Endothelial cell of hepatic sinusoid (primary cell): ENCODE data around the gene ALS2.
"Not testable (repeated sequence)": the region's sequence is repeated elsewhere in the genome, so short reads cannot be mapped to it uniquely, and the experiment has no call there.

Experiments
- in situ Hi-C: cut with HindIII; loops from 2 replicates; pipeline ENCODE4 v1.10.0; 2017; ENCODE audit warnings: low sequenced_read_pairs

The ALS2 gene

DNA sequence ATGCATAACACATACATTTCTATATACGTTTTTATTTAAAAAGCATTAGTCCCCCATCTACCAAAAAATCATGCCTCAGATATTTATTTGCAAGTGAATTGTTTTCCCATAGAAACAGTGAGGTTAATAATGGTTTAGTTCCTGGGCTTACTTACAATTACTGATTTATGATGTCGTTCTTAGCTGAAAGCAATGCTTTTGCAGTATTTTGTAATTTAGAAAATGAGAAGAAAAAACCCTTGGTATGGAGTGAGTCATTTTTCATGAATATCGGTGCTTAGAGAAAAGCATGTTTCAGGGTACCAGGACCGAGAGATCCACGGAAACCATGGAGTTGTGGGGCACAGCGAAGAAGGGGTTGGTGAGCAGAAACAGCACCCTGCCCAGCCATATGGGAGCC, 13.6 kb upstream of the ALS2 start:
- in situ Hi-C loops = no loop called here

DNA sequence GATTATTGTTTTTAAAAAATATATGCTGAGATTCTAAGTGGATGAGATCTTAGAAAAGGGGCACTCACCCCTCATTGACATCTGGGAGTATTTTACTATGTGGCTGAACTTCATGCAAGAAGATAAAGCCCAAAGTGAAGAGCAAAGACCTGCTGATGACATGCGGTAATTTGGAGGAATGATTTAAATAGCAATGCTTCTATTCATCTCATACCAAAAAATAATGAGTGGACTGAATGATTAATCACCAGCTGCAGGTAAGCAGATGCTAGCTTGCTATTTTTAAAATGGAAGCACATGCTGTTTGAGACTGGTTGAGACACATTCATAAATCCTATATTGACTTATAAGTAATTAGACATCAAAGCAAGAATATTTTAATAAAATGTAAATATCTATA, 12.9 kb upstream of the ALS2 start:
- in situ Hi-C loops = no loop called here

DNA sequence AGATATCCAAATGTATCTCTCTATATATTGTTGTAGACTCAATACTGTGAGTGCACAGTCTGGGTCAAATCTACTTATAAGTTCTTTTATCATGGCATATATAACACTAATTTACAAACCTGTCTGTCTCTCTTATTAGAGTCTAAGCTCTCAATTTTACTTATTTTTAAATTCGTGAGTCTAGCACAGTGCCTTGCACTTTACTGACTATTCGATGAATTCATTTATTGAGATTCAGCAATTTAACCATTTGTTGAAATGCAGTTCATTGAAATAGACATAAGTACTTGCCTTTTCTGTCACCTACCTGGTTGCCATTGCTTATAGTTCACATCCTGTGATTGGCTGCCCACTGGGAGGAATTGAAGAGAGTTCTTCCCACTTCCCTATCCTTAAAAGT, 10.3 kb upstream of the ALS2 start:
- in situ Hi-C loops = no loop called here

DNA sequence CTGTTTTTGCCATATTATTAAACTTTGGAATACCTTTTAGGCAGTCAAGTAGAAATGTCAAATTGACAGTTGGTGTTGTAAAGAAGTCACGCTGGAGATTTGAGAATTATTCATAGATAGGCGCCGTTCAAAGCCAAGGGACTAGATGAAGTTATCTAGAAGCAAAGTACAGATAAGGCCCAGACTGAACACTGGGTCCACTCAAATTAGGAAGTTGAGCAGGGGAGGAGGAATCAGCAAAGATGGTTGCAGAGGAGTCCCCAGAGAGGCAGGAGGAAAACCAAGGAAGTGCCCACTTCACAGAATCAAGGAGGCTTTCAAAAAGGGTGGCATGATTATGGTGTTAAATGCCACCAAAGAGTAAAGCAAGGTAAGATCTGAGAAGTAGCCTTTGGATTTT, 9.6 kb upstream of the ALS2 start:
- in situ Hi-C loops = no loop called here

DNA sequence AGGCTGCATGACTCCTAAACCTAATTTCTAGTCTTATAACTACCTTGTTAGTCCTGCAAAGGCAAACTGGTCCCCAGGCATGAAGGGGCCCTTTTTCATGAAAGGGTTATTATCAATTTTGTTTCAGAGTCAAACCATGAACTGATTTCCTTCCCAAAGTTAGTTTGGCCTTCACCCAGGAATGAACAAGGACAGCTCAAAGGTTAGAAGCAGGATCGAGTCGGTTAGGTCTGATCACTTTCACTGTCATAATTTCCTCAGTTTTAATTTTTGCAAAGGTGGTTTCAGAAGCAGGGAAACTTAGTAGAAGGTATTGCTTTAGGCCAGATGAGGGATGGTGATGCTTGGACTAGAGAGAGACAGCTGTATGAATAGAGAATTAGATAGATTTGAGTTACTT, 8.7 kb upstream of the ALS2 start:
- in situ Hi-C loops = no loop called here

DNA sequence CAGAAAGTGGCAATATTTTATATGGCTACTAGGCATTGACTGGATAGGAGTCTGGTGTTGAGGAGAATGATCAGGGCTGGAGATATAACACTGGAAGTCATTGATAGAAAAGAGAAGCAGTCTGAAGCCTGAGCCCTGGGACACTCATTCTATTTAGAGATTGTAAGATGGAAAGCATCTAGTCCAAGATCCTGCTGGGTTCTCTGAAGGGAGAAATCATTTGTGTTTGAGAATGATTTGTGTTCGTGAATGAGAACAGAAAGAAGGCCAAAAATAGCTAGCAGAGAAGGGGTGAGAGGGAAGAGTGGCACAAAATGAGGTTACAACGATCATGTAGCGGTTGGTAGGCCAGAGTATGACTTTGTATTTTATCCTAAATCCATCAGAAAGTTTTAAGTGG, 7.6 kb upstream of the ALS2 start:
- in situ Hi-C loops = no loop called here

DNA sequence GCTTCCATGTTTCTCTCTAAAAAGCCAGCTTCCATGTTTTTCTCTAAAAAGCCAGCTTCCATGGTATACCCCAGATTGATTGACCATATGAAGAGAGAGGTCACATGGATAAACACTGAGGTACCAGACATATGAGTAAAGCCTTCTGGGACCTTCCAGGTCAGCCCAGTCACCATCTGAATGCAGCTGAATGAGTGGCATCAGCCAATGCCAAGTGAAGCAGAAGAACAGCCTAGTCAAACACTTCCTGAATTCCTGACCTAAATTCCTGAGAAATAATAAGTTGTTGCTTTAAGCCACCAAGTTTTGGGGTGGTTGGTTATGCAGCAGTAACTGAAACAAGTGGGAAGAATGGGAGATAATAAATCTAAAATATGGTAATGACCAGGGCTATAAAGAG, 5.7 kb upstream of the ALS2 start:
- in situ Hi-C loops = no loop called here

DNA sequence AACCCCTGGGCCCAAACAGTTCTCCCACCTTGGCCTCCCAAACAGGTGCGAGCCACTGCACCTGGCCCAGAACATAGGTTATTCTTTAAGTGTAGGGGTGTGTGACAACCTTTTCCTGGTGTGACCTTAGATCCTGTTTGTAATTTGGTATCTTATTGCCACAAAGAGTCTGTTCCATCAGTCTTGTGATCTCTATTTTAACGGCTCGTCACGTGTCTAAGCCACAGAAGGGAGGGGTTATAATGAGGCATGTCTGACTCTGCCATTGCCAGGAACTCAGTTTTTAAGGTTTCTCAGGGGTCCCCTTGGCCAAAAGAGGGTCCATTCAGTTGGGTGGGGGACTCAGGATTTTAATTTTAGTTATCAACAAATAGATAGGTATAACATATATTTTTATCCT, 4.4 kb upstream of the ALS2 start:
- in situ Hi-C loops = no loop called here

DNA sequence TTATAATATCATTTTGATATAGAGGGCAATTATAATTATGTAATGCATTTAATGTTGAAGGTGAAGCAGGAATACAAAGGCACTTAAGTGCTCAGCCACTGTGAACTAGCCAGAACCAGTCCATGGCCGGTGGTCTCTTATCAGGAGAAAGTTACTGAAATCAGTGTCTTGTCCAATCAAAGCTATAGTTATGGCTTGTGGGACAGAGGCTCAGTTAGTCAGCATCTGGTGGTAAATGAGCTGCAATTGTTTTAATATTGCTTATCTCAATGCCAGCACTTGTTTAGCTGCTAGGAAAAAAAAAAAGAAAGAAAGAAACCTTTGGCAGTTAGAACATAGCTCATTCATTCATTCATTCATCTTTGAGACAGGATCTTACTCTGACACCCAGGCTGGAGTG, 3.8 kb upstream of the ALS2 start:
- in situ Hi-C loops = no loop called here

DNA sequence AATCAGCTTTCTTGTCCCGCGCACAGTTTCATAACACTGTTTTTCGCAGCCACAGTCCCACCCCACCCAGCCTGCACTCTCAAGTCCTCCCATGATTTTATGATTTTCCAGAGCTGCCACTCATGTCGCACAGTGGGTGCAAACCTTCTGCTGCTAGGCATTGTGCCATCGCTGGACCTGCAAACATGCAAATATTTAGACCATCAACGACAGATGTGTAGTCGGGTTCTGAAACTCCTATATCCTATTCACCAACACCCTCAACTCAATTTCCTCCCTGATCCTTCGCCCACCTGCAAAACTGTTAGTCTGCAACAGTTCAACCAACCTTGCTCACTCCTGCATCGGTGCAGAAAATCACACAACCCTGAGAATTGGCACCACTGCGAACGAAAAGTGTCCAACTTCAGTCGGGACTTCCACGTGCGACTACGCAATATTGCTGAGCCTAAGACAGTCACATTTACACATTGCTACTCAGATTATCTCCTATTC, 871 bp upstream of the ALS2 start:
- in situ Hi-C loops = no loop called here

DNA sequence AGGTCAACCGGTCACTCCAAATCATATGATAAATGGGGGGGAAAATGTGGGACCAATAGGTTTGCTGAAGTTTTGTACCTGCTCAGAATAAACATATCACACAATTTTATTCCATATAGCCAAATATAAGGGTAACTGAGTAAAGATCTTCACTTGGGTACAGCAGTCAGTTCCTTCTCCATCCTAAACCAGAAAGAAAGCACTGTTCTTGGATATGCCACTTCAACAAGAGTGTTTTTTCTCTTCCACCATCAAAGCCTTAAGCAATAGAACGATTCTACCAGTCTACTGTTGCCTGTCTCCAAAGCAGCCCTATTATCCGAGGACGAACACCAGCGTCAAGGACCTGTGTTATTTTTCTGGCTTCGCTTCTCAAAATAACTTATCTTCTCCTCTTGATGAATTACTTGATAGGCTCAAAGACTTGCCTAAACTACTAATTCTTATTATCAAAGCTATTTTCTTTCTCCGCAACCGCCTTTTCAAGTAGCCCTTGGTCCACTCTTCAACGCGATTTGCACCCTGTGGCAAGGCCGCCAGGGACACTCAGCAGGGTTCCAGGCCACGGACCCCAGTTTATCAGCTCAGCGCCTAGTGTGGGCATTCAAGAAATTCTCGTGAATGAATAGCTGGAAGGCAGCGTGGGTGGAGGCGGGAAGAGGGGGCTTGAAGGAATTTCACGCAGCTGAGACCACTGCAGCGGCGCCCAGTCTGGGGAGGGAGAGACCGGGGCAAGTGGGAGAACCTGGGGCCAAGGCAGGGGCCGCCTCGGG, 646 bp downstream of the ALS2 start:
- in situ Hi-C loops = no loop called here

DNA sequence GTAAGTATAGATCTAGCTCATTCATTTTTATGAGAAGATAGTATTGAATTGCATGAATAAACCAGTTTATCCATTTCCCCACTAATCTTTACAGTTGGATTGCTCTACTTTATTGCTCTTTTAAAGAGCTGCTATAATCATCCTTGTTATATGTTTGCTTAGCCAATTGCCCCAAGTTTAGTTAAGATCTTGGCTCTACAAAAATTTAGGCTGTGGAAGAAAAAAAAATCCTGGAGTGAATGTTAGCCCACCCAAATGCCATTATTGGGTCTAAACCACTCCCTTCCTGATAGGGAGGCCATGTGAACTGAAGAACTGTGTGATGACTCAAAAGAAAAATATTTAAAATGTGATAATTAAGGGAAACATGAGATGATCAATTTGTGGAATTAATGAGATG, 2.9 kb downstream of the ALS2 start:
- in situ Hi-C loops = no loop called here

DNA sequence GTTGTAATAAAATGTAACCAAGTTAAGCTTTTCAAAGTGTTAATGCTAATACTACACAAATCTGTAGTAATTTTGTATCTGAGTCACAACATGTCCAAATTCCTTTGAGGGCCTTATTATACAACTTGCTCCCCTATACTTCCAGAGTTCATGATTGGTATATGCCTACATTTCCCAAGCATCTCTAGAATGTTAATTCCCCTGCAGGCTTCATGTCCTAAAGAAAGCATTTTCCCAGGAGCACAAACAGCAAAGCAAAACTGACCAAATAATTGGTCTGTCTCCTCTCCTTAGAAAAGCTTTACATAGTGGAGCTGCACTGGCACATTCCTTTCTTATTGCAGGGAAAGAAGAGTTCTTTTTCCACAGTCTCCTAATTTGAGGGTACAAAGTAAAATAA, 3.7 kb downstream of the ALS2 start:
- in situ Hi-C loops = no loop called here

DNA sequence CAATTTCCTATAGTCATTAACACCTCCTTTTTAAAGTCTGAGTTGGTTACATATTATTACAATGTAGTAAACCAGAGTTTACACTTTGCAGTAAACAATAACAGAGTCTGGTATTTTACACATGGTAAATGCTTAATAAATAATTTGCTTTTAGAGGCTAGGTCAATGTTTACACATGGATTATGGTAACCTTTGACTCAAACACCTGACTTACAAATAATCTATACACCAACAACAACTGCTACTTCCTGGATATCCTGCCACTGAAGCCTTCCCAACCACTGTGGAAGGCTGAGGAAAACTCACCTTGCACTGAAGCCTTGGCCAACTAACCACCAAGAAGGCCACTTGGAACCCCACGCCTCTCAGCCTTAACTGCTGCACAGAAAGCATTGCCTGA, 5.4 kb downstream of the ALS2 start:
- in situ Hi-C loops = no loop called here

DNA sequence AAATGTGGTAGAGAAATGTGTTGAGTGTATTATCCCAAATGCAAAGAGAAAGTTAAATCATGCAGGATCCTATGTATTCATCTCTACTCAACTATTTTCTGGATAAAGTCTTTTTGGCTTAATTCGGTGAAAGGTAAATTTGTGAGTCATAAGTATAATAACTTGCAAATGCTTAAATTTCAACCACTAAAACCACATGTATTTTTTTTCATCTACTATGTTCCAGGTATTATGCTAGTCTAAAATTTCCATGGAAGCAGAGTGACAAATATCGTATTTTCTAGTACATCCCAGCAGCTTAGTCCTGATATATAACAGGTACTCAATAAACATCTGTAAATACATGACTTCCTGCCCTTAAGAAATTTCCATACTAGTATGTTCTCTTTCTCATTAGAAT, 6.2 kb downstream of the ALS2 start:
- in situ Hi-C loops = no loop called here

DNA sequence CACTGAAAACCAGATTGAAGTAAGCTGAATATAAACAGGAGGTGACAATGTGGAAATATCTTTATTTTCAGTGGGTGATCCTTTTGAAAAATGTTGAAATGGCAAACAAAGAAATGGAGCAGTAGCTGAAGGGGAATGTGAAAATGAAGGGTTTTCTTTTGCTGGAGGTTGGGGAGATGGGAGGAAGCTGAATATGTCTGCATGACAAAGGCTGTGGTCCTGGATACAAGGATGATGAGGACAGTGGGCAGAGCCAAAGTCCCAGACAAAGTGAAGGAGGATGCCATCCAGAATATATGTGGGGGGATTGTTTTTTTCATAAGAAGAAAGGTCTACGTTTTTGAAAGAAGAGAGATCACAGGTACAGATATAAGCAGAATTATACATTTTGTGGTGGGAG, 6.7 kb downstream of the ALS2 start:
- in situ Hi-C loops = no loop called here

DNA sequence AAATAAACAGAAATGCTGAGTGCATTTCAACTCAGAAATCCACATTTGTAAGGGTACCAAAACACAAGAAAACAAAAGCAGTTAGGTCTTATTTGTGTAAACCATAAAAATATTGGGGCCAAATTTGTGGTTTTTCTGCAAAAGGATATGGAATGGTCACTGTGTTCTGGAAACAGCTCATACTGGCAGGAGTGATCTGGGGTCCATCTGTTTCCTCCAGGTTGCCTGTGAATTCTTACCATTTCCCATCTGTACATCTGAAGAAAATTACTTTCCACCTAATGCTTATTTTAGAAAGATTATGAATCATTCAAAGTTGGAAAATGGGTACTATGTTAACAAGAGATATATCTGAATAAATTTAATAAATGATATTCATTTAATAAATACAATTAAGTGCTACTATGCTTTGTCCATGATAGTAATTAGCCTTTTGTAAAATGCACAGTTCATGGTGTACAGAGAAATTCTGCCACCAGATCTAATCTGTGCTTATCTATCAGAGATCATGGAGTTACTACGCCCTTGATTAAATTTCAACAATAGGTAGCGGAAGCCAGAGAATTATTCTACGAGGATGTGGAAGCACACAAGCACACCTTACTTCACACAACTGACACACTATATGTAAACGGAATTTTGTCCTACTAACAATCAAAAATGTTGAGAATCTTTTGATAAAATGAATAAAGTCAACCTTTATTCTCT, 10.9 kb downstream of the ALS2 start:
- in situ Hi-C loops = no loop called here

DNA sequence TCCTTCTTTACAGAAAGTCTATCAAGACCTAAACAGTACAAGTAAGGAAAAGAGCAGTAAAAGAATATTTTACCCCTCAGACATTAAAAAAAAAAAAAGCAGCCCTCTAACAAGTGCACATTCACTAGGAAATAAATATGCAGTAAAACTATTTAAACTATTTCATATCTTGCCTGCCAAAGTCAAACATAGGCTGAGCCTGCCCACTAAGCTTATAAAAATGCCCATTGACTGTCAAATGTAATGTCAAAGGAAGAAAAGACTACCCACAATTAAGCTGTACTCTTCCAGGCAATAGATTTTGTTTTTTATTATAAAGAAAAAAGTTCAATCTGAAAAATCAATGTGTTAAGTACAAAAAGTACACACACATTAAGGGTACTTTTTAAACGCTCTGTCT, 11.8 kb downstream of the ALS2 start:
- in situ Hi-C loops = no loop called here

DNA sequence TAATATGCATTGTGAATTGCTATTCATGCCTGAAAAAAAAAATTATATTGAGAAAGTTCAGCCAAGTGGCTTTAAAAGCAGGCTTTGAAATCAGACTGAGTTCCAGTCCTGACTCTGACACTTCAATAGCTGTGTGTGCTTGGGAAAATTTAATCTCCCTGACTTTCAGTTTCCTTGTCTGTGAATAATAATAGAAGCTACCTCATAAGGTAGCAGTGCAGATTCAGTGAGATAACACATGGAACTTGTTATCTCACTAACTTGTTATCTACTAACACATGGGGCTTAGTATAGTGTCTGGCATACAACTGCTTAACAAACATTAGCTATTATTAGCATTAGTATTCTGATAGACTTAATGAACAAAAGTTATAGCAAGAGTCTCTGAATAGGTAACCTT, 14.9 kb downstream of the ALS2 start:
- in situ Hi-C loops = no loop called here

DNA sequence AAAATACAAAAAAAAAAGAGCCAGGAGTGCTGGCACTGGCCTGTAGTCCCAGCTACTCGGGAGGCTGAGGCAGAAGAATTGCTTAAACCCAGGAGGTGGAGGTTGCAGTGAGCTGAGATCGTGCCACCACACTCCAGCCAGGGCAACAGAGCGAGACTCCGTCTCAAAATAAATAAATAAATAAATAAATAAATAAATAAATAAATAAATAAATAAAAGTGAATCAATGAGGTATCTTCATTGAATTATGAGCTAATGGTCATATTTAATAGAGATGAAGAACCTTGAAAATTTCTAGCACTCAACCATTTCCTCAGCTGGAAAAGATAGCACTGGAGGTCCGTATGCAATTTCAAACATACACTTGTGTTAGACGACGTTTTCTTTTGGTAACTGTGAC, 16.3 kb downstream of the ALS2 start:
- in situ Hi-C loops = not testable (repeated sequence)

DNA sequence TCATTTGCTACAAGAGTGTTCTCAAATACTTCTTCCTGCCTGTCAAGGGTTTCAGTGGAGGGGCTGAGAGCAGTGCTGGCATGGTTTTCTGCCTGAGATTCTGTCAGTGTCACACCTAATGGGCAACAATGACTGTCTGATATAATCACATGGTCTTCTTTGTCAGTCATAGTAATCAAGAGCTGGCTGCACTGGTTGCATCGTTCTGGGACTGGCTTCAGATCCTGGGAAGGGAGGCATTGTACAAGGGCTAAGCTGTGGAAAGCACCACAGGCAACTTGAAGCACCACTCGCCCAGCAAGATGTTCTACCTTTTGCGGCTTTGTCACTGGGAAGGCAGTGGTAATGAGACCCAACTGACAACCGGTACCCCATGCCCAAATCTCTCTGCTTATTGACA, 19.6 kb downstream of the ALS2 start:
- in situ Hi-C loops = no loop called here

DNA sequence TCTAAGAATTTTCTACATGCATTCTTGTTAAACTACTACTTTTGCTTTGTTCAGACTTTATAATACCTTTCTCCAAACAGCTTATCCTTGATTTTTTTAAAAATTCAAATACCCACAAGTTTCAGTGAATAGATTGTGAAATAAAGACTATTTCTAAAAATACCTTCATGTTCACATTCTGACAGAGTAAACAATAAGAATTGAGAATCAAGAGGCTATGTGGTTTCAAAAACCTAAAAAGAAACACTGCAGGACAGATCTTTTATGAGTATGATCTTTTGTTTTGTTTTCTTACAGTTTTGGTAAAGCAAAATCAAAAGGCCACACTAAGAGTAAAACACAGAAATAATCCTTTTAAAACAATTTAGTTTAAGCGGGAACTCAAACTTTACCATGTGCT, 21.2 kb downstream of the ALS2 start:
- in situ Hi-C loops = no loop called here

DNA sequence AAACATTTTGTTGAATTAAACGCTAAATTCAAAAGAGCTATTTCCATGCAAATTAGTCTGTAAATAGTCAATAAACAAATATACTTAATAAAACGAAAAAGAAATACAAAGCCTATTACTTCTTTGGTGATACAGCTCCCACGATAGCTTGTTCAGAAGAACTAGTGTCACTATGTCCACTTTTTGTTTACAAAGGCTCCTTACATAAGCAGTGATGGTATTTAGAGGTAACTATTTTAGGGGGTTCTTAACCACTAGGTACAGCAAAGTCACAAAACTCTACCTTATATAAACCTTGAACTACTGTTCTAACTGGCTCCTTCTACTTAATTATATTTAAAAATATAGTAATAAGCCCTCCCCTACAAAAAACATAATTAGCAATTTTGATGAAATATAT, 21.9 kb downstream of the ALS2 start:
- in situ Hi-C loops = no loop called here
